SK-N-SH (cell line): ENCODE results near the gene TPD52L2. TPM values are rescaled to one million over a fixed set of nuclear protein-coding genes. Genes with fewer than 3 reads are reported as not detected.

Experiments used
- CTCF ChIA-PET: fragments of 300-600, 350-600 bp; formaldehyde crosslinking; extraction: SDS; loops from one replicate; lab custom pipeline; 2021; lab: Yijun Ruan, JAX
- POLR2A ChIA-PET: fragments of 350-600 bp; sonication (Branson Sonifier 250); formaldehyde crosslinking; extraction: SDS; loops from one replicate; lab custom pipeline; 2020; ENCODE audit warnings: antibody characterized with exemption, inconsistent platforms; lab: Yijun Ruan, JAX
- DNase-seq: peaks from one replicate; pipeline ENCODE4 v3.0.0; 2012
- H2AFZ ChIP-seq: fragments of 200-600 bp; sonication (generic); 2 replicates; pipeline ENCODE4 v1.8.1; 2016; ENCODE audit warnings: antibody characterized with exemption, mild to moderate bottlenecking, low read depth
- H3F3A ChIP-seq: fragments of 200-600 bp; sonication (generic); replicated peaks from 2 replicates; pipeline ENCODE3; 2016; ENCODE audit warnings: antibody characterized with exemption, mild to moderate bottlenecking; ENCODE audit not compliant: insufficient read depth
- H3K27ac ChIP-seq, 2 experiments: fragments of 200-500 bp in 1 of 2; fragments of 200-600 bp in 1 of 2; sonication (Bioruptor generic) in 1 of 2; sonication (generic), shearing (Covaris generic) in 1 of 2; 2 replicates each; pipeline versions ENCODE4 v1.5.1 to v1.6.1; 2014 to 2016; ENCODE audit warnings: low read depth in 2 of 2, inconsistent platforms in 1 of 2, low read length in 1 of 2, mild to moderate bottlenecking in 1 of 2, mixed read lengths in 1 of 2
- H3K27me3 ChIP-seq: fragments of 200-600 bp; sonication (generic), shearing (Covaris generic); 2 replicates; pipeline ENCODE4 v1.6.1; 2016; ENCODE audit warnings: mixed run types; ENCODE audit not compliant: insufficient read depth
- H3K36me3 ChIP-seq, 2 experiments: fragments of 200-500 bp in 1 of 2; fragments of 200-600 bp in 1 of 2; sonication (Bioruptor generic) in 1 of 2; sonication (generic) in 1 of 2; replicated peaks in 1 of 2; 2 replicates each; pipeline versions ENCODE3 to v1.5.1; 2014 to 2016; ENCODE audit warnings: low read length in 1 of 2, mild to moderate bottlenecking in 1 of 2; ENCODE audit not compliant: insufficient read depth in 2 of 2, control insufficient read depth in 1 of 2
- H3K4me1 ChIP-seq, 2 experiments: fragments of 200-500 bp in 1 of 2; fragments of 200-600 bp in 1 of 2; sonication (Bioruptor generic) in 1 of 2; sonication (generic), shearing (Covaris generic) in 1 of 2; 2 replicates each; pipeline versions ENCODE4 v1.5.1 to v1.6.1; 2014 to 2016; ENCODE audit warnings: low read depth in 1 of 2, low read length in 1 of 2, mixed run types in 1 of 2; ENCODE audit not compliant: insufficient read depth in 2 of 2, control insufficient read depth in 1 of 2
- H3K4me2 ChIP-seq: fragments of 200-600 bp; sonication (generic), shearing (Covaris generic); 2 replicates; pipeline ENCODE4 v1.6.1; 2017; ENCODE audit warnings: mixed run types
- H3K4me3 ChIP-seq, 2 experiments: fragments of 200-500 bp in 1 of 2; fragments of 200-600 bp in 1 of 2; sonication (Bioruptor generic) in 1 of 2; sonication (generic), shearing (Covaris generic) in 1 of 2; 2 replicates each; pipeline versions ENCODE4 v1.5.1 to v1.8.1; 2014 to 2016; ENCODE audit warnings: low read depth in 2 of 2, inconsistent platforms in 1 of 2, low read length in 1 of 2, mild to moderate bottlenecking in 1 of 2, mixed read lengths in 1 of 2, moderate library complexity in 1 of 2
- H3K79me2 ChIP-seq: fragments of 200-600 bp; sonication (generic); 2 replicates; pipeline ENCODE4 v1.8.1; 2017; ENCODE audit warnings: mild to moderate bottlenecking; ENCODE audit not compliant: insufficient read depth
- H3K9ac ChIP-seq: fragments of 200-600 bp; sonication (generic); 2 replicates; pipeline ENCODE4 v1.6.1; 2017; ENCODE audit warnings: mixed run types
- H3K9me2 ChIP-seq: fragments of 200-600 bp; sonication (generic); 2 replicates; pipeline ENCODE4 v1.6.1; 2017; ENCODE audit warnings: mixed run types
- H3K9me3 ChIP-seq: fragments of 200-600 bp; sonication (generic); 2 replicates; pipeline ENCODE4 v1.6.1; 2017; ENCODE audit warnings: mixed run types, mild to moderate bottlenecking, moderate library complexity
- H4K20me1 ChIP-seq: fragments of 200-600 bp; sonication (generic); 2 replicates; pipeline ENCODE4 v1.6.1; 2017; ENCODE audit warnings: mild to moderate bottlenecking, mixed run types; ENCODE audit not compliant: insufficient read depth
- FOSL2 ChIP-seq: IDR thresholded peaks from 2 replicates; pipeline ENCODE4 v1.4.0; 2012; ENCODE audit warnings: low read depth, mild to moderate bottlenecking, moderate library complexity, borderline replicate concordance
- FOXM1 ChIP-seq: IDR thresholded peaks from 2 replicates; pipeline ENCODE4 v1.4.0; 2012; ENCODE audit warnings: low read depth, mild to moderate bottlenecking
- GATA2 ChIP-seq: sonication (generic); formaldehyde crosslinking; IDR thresholded peaks from 2 replicates; pipeline ENCODE4 v1.5.0; 2020; ENCODE audit warnings: mild to moderate bottlenecking, missing genetic modification reagents
- MEF2A ChIP-seq: IDR thresholded peaks from 2 replicates; pipeline ENCODE4 v1.4.0; 2012; ENCODE audit warnings: low read depth, borderline replicate concordance
- MXI1 ChIP-seq: IDR thresholded peaks from 2 replicates; pipeline ENCODE4 v1.6.1; 2012; ENCODE audit warnings: mild to moderate bottlenecking, low read depth, low read length, improper control_type of control experiment
- RCOR1 ChIP-seq: fragments of 150-350 bp; IDR thresholded peaks from 2 replicates; pipeline ENCODE4 v1.6.1; 2017; ENCODE audit warnings: antibody characterized with exemption, low read length
- SIN3A ChIP-seq: IDR thresholded peaks from 2 replicates; pipeline ENCODE4 v1.6.1; 2012; ENCODE audit warnings: low read depth, mild to moderate bottlenecking, low read length, moderate library complexity, borderline replicate concordance
- TAF1 ChIP-seq: IDR thresholded peaks from 2 replicates; pipeline ENCODE4 v1.6.1; 2012; ENCODE audit warnings: low read depth, mild to moderate bottlenecking, low read length, moderate library complexity, borderline replicate concordance
- TCF12 ChIP-seq: IDR thresholded peaks from 2 replicates; pipeline ENCODE4 v1.4.0; 2012
- YY1 ChIP-seq: IDR thresholded peaks from 2 replicates; pipeline ENCODE4 v1.4.0; 2012; ENCODE audit warnings: low read depth, mild to moderate bottlenecking
- WGBS: methylation state at CpG from one replicate; pipeline ENCODE4 v1.1.6; 2017; ENCODE audit warnings: low lambda C conversion rate; 5-methylcytosine and 5-hydroxymethylcytosine counted together
- polyA plus RNA-seq, 3 experiments: library from polyadenylated mRNA; depleted of rRNA; stranded (reverse); fragments of >200 nt; gene quantifications; 2 replicates each; pipeline ENCODE4 v1.2.3, GENCODE V29; 2012
- TF ChIP-seq, protein P1 (sequence below): IDR thresholded peaks from 2 replicates; pipeline ENCODE4; 2012
- TF ChIP-seq, protein P2 (sequence below): IDR thresholded peaks from 2 replicates; pipeline ENCODE4 v1.6.1; 2012; ENCODE audit warnings: mild to moderate bottlenecking, low read depth, low read length, moderate library complexity
- TF ChIP-seq, protein P3 (sequence below): fragments of 150-350 bp; IDR thresholded peaks from 2 replicates; pipeline ENCODE4 v1.6.1; 2017; ENCODE audit warnings: antibody characterized with exemption, low read length, low read depth, borderline replicate concordance

The TPD52L2 gene
- polyA plus RNA-seq, 1 of the 3 experiments (the other 2 are of a cell fraction) = 137 TPM

DNA sequence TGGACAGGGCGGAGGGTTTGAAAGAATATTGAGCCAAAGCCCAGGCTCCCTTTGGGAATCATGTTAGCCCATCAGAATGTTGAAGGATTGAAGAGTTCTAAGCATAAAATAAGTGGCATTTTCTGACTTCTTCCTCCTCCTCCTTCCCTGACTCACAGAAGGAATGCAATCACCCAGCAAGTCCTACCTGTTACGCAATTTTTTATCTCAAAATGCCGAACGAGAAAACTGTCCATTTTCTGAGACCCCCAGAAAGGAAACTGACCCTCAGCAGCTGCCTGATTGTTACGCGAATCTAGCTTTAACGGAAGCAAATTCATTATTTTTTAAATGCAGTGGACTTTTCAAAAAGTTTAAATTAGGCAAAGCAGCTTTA lies 25.1 kb downstream of the TPD52L2 start:
- Histone ChIP-seq H3K4me1 (peaks cover 0 to 7% of the 10 kb centered on the region in 2 experiments; a peak in 1 of 4 replicates), H3K79me2 (peaks cover 10% of the 10 kb centered on the region; the same call in 1 of the 2 replicates), H3K27me3 (no peaks in the 10 kb centered on the region), H2AFZ (no peak overlapping the region), H3K9me2 (no peaks in the 10 kb centered on the region), H4K20me1 (peaks cover 18% of the 10 kb centered on the region; the same call in 1 of the 2 replicates), H3K36me3 (peaks cover 6 to 50% of the 10 kb centered on the region in 2 experiments), H3K4me2 (no peak overlapping the region), H3K4me3 (no peak overlapping the region), H3F3A (peaks cover 25% of the 10 kb centered on the region), H3K27ac (no peak overlapping the region), H3K9me3 (no peaks in the 10 kb centered on the region), H3K9ac (no peak overlapping the region)
- ChIA-PET POLR2A (no interaction called here), CTCF (interaction anchor here (1.3 kb wide), 1 partner anchor 26 kb away, joined by 3 read pairs; the partner anchor contains the start of gene TPD52L2)
- TF ChIP-seq MEF2A (no peak), TCF12 (no peak), FOXM1 (no peak), RCOR1 (no peak)
- TF ChIP-seq, protein P1, sequence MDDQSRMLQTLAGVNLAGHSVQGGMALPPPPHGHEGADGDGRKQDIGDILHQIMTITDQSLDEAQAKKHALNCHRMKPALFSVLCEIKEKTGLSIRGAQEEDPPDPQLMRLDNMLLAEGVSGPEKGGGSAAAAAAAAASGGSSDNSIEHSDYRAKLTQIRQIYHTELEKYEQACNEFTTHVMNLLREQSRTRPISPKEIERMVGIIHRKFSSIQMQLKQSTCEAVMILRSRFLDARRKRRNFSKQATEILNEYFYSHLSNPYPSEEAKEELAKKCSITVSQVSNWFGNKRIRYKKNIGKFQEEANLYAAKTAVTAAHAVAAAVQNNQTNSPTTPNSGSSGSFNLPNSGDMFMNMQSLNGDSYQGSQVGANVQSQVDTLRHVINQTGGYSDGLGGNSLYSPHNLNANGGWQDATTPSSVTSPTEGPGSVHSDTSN = no peak
- TF ChIP-seq, protein P2, sequence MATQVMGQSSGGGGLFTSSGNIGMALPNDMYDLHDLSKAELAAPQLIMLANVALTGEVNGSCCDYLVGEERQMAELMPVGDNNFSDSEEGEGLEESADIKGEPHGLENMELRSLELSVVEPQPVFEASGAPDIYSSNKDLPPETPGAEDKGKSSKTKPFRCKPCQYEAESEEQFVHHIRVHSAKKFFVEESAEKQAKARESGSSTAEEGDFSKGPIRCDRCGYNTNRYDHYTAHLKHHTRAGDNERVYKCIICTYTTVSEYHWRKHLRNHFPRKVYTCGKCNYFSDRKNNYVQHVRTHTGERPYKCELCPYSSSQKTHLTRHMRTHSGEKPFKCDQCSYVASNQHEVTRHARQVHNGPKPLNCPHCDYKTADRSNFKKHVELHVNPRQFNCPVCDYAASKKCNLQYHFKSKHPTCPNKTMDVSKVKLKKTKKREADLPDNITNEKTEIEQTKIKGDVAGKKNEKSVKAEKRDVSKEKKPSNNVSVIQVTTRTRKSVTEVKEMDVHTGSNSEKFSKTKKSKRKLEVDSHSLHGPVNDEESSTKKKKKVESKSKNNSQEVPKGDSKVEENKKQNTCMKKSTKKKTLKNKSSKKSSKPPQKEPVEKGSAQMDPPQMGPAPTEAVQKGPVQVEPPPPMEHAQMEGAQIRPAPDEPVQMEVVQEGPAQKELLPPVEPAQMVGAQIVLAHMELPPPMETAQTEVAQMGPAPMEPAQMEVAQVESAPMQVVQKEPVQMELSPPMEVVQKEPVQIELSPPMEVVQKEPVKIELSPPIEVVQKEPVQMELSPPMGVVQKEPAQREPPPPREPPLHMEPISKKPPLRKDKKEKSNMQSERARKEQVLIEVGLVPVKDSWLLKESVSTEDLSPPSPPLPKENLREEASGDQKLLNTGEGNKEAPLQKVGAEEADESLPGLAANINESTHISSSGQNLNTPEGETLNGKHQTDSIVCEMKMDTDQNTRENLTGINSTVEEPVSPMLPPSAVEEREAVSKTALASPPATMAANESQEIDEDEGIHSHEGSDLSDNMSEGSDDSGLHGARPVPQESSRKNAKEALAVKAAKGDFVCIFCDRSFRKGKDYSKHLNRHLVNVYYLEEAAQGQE = no peak
- TF ChIP-seq, protein P3, sequence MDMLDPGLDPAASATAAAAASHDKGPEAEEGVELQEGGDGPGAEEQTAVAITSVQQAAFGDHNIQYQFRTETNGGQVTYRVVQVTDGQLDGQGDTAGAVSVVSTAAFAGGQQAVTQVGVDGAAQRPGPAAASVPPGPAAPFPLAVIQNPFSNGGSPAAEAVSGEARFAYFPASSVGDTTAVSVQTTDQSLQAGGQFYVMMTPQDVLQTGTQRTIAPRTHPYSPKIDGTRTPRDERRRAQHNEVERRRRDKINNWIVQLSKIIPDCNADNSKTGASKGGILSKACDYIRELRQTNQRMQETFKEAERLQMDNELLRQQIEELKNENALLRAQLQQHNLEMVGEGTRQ = no peak
- 93% methylated on average over 7 of the region's 7 CpGs for whole genome bisulfite sequencing
- no peak for DNase-seq

DNA sequence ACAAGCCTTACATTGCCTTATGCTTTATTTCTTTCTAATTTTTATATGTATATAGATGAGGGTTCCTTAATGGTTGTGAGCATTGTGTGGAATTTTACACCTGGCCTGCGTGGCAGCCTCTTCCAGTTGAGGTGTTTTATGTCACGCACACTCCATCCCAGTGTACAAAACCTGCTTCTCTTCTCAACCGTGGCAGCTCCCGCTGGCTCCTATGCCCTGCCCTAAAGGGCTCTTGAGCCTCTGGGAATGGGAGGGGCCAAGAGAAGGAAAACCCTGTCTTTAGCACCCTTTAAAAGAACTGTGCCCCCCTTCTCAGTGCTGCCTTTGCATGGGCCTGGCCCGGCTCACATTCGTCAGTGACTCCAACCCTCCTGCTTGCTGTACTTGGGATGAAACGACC lies 25.5 kb downstream of the TPD52L2 start:
- 96% methylated on average over 7 of the region's 7 CpGs for WGBS
- peaks cover 19% of the 10 kb centered on the region; the same call in 1 of the 2 replicates for H4K20me1 ChIP-seq
- H3K9ac ChIP-seq = no peak overlapping the region
- TF ChIP-seq YY1 (no peak), MXI1 (no peak), MEF2A (no peak), TAF1 (no peak), SIN3A (no peak), GATA2 (no peak), TCF12 (no peak), FOSL2 (no peak)
- TF ChIP-seq, protein P2 = no peak
- TF ChIP-seq, protein P3 = no peak
- TF ChIP-seq, protein P1 = no peak

More for the DNA sequence above, 25.5 kb downstream of the TPD52L2 start:
- H3K4me1 ChIP-seq = peaks cover 0 to 7% of the 10 kb centered on the region in 2 experiments; a peak in 1 of 4 replicates
- H3K36me3 ChIP-seq = peaks cover 6 to 46% of the 10 kb centered on the region in 2 experiments
- no peak overlapping the region for H2AFZ ChIP-seq
- DNase-seq = no peak
- ChIA-PET POLR2A (no interaction called here), CTCF (interaction anchor here (1.3 to 1.7 kb wide), 2 partner anchors 26 to 116 kb away, joined by 3 to 5 read pairs; partner anchors contain the start of gene TPD52L2)
- peaks cover 25% of the 10 kb centered on the region for H3F3A ChIP-seq
- H3K9me3 ChIP-seq = no peaks in the 10 kb centered on the region
- no peak overlapping the region for H3K4me2 ChIP-seq
- no peaks in the 10 kb centered on the region for H3K9me2 ChIP-seq
- no peak overlapping the region for H3K4me3 ChIP-seq
- no peaks in the 10 kb centered on the region for H3K27me3 ChIP-seq
- H3K79me2 ChIP-seq = peaks cover 8% of the 10 kb centered on the region
- no peak overlapping the region for H3K27ac ChIP-seq
